H1 (cell line): ENCODE results near the gene TBC1D4. TPM values are rescaled to one million over a fixed set of nuclear protein-coding genes. Genes with fewer than 3 reads are reported as not detected.

Experiments used
- CTCF ChIA-PET: fragments of 300-600 bp; sonication (Branson Sonifier 250); formaldehyde crosslinking; loops from one replicate; lab custom pipeline; 2021; ENCODE audit not compliant: partially characterized antibody; lab: Charles Lee
- POLR2A ChIA-PET: fragments of 300-600 bp; sonication (Branson Sonifier 250); formaldehyde crosslinking; loops from one replicate; lab custom pipeline; 2021; ENCODE audit warnings: inconsistent platforms; ENCODE audit not compliant: partially characterized antibody; lab: Charles Lee
- DNase-seq, 2 experiments: peaks; one replicate each; pipeline versions ENCODE4 v3.0.0 to v3.0.0-alpha.2; 2010 to 2022; ENCODE audit warnings: low spot score in 2 of 2, low read depth in 1 of 2, mixed read lengths in 1 of 2
- FAIRE-seq: peaks from 2 replicates; lab custom pipeline; 2011; peaks lifted over from hg19 to GRCh38; lab: Jason Lieb, UNC
- H2AFZ ChIP-seq: 2 replicates; pipeline ENCODE4 v1.8.1; 2012; ENCODE audit warnings: low read length, inconsistent platforms
- H2AK5ac ChIP-seq: 2 replicates; pipeline ENCODE4 v1.6.1; 2013; ENCODE audit warnings: low read depth, low read length
- H2BK120ac ChIP-seq: replicated peaks from 2 replicates; pipeline ENCODE3; 2013; ENCODE audit warnings: low read depth, low read length, inconsistent platforms
- H2BK12ac ChIP-seq: 2 replicates; pipeline ENCODE4 v1.6.1; 2013; ENCODE audit warnings: low read depth, low read length
- H2BK15ac ChIP-seq: 2 replicates; pipeline ENCODE4 v1.6.1; 2013; ENCODE audit warnings: low read length
- H2BK20ac ChIP-seq: 2 replicates; pipeline ENCODE4 v1.6.1; 2013; ENCODE audit warnings: low read length
- H2BK5ac ChIP-seq: 2 replicates; pipeline ENCODE4 v1.6.1; 2013; ENCODE audit warnings: low read depth, low read length
- H3K14ac ChIP-seq: 2 replicates; pipeline ENCODE4 v1.6.1; 2013; ENCODE audit warnings: inconsistent platforms; ENCODE audit not compliant: insufficient read length
- H3K18ac ChIP-seq: 2 replicates; pipeline ENCODE4 v1.6.1; 2013; ENCODE audit warnings: low read length; ENCODE audit errors: extremely low read depth
- H3K23ac ChIP-seq: 2 replicates; pipeline ENCODE4 v1.6.1; 2013; ENCODE audit warnings: inconsistent platforms; ENCODE audit not compliant: insufficient read length
- H3K23me2 ChIP-seq: 2 replicates; pipeline ENCODE4 v1.6.1; 2013; ENCODE audit warnings: low read depth, low read length
- H3K27ac ChIP-seq: 2 replicates; pipeline ENCODE4 v1.6.1; 2011; ENCODE audit warnings: low read depth, low read length, inconsistent platforms
- H3K27me3 ChIP-seq, 4 experiments: replicated peaks in 1 of 4; 1 replicate in 1 of 4; 2 replicates in 3 of 4; pipeline versions ENCODE4 v1.6.1 to v1.8.1; 2011 to 2013; ENCODE audit warnings: low read length in 3 of 4, mild to moderate bottlenecking in 3 of 4, inconsistent platforms in 2 of 4, mixed read lengths in 2 of 4, moderate library complexity in 1 of 4; ENCODE audit not compliant: control insufficient read depth in 3 of 4, insufficient read depth in 3 of 4; ENCODE audit errors: extremely low read depth in 1 of 4
- H3K36me3 ChIP-seq, 4 experiments: 2 replicates each; pipeline versions ENCODE4 v1.6.1 to v1.8.1; 2011 to 2013; ENCODE audit warnings: mild to moderate bottlenecking in 4 of 4, low read length in 3 of 4, moderate library complexity in 2 of 4, control low read depth in 1 of 4, inconsistent platforms in 1 of 4; ENCODE audit not compliant: insufficient read depth in 4 of 4, control insufficient read depth in 2 of 4
- H3K4ac ChIP-seq: replicated peaks from 2 replicates; pipeline ENCODE3; 2013; ENCODE audit warnings: low read length, low read depth, mixed read lengths, inconsistent platforms; ENCODE audit not compliant: insufficient read length
- H3K4me1 ChIP-seq, 4 experiments: replicated peaks in 1 of 4; 1 replicate in 1 of 4; 2 replicates in 3 of 4; pipeline versions ENCODE4 v1.6.1 to v1.8.1; 2011 to 2013; ENCODE audit warnings: low read length in 3 of 4, inconsistent platforms in 2 of 4, mixed read lengths in 1 of 4; ENCODE audit not compliant: insufficient read depth in 4 of 4, control insufficient read depth in 3 of 4
- H3K4me2 ChIP-seq, 2 experiments: 2 replicates each; pipeline versions ENCODE4 v1.6.1 to v1.8.1; 2011 to 2013; ENCODE audit warnings: low read depth in 2 of 2, low read length in 2 of 2, control low read depth in 1 of 2, inconsistent platforms in 1 of 2, mild to moderate bottlenecking in 1 of 2; ENCODE audit not compliant: insufficient read depth in 1 of 2
- H3K4me3 ChIP-seq, 4 experiments: fragments of 200-600, 300-600 bp in 1 of 4; sonication (generic), shearing (Covaris generic), sonication (Bioruptor Twin) in 1 of 4; 2 replicates each; pipeline versions ENCODE4 v1.5.1 to v1.8.1; 2011 to 2016; ENCODE audit warnings: low read length in 4 of 4, low read depth in 3 of 4, control low read depth in 2 of 4, inconsistent platforms in 2 of 4, mild to moderate bottlenecking in 2 of 4, mixed read lengths in 1 of 4, moderate library complexity in 1 of 4; ENCODE audit not compliant: insufficient read depth in 2 of 4; ENCODE audit errors: extremely low read depth in 1 of 4
- H3K56ac ChIP-seq: replicated peaks from 2 replicates; pipeline ENCODE3; 2013; ENCODE audit warnings: low read depth, mild to moderate bottlenecking, mixed read lengths, low read length, inconsistent platforms; ENCODE audit not compliant: insufficient read length
- H3K79me1 ChIP-seq: 2 replicates; pipeline ENCODE4 v1.6.1; 2013; ENCODE audit warnings: low read depth, low read length, control low read depth
- H3K79me2 ChIP-seq, 2 experiments: 2 replicates each; pipeline versions ENCODE4 v1.6.1 to v1.8.1; 2012 to 2013; ENCODE audit warnings: low read length in 2 of 2, mild to moderate bottlenecking in 2 of 2, inconsistent platforms in 1 of 2; ENCODE audit not compliant: insufficient read depth in 2 of 2, control insufficient read depth in 1 of 2
- H3K9ac ChIP-seq, 4 experiments: replicated peaks in 1 of 4; 1 replicate in 1 of 4; 2 replicates in 3 of 4; pipeline versions ENCODE4 v1.6.1 to v1.8.1; 2011 to 2013; ENCODE audit warnings: low read depth in 3 of 4, low read length in 3 of 4, control low read depth in 2 of 4, mild to moderate bottlenecking in 2 of 4, moderate library complexity in 2 of 4, inconsistent platforms in 1 of 4; ENCODE audit errors: extremely low read depth in 1 of 4
- H3K9me3 ChIP-seq, 2 experiments: 2 replicates each; pipeline versions ENCODE4 v1.6.1 to v1.8.1; 2012 to 2013; ENCODE audit warnings: mild to moderate bottlenecking in 2 of 2, moderate library complexity in 2 of 2, control low read depth in 1 of 2, inconsistent platforms in 1 of 2, low read depth in 1 of 2, low read length in 1 of 2, mixed read lengths in 1 of 2; ENCODE audit not compliant: insufficient read depth in 2 of 2
- H4K20me1 ChIP-seq, 2 experiments: replicated peaks in 1 of 2; 2 replicates each; pipeline versions ENCODE3 to v1.8.1; 2011 to 2013; ENCODE audit warnings: inconsistent platforms in 2 of 2, low read length in 2 of 2, mild to moderate bottlenecking in 1 of 2; ENCODE audit not compliant: insufficient read depth in 2 of 2, control insufficient read depth in 1 of 2
- H4K5ac ChIP-seq: 2 replicates; pipeline ENCODE4 v1.6.1; 2013; ENCODE audit warnings: low read length, low read depth, mixed read lengths, inconsistent platforms; ENCODE audit not compliant: insufficient read length
- H4K8ac ChIP-seq: 2 replicates; pipeline ENCODE4 v1.8.0; 2013; ENCODE audit warnings: mild to moderate bottlenecking, moderate library complexity, low read length, inconsistent platforms; ENCODE audit not compliant: insufficient read depth; ENCODE audit errors: extremely low read depth
- H4K91ac ChIP-seq: replicated peaks from 2 replicates; pipeline ENCODE3; 2013; ENCODE audit warnings: low read length, mixed read lengths, inconsistent platforms; ENCODE audit not compliant: insufficient read length
- CBX5 ChIP-seq: fragments of 300-800, 300-1000 bp; sonication (generic); IDR thresholded peaks from 2 replicates; pipeline ENCODE4 v1.7.1; 2016; ENCODE audit warnings: antibody characterized with exemption, low read length, low read depth
- CEBPB ChIP-seq: IDR thresholded peaks from 2 replicates; pipeline ENCODE4 v1.6.1; 2012; ENCODE audit warnings: low read depth, low read length
- CHD1 ChIP-seq: IDR thresholded peaks from 2 replicates; pipeline ENCODE4 v1.6.1; 2012; ENCODE audit warnings: low read depth, low read length, improper control_type of control experiment
- GABPA ChIP-seq: IDR thresholded peaks from 2 replicates; pipeline ENCODE4 v1.6.1; 2011; ENCODE audit warnings: mild to moderate bottlenecking, low read length, moderate library complexity, borderline replicate concordance; ENCODE audit not compliant: insufficient read depth
- RFX5 ChIP-seq: IDR thresholded peaks from 2 replicates; pipeline ENCODE4 v1.6.1; 2011; ENCODE audit warnings: low read depth, low read length, improper control_type of control experiment, borderline replicate concordance
- RNF2 ChIP-seq: fragments of 200-900, 300-1000 bp; sonication (generic); IDR thresholded peaks from 2 replicates; pipeline ENCODE4 v1.7.1; 2016; ENCODE audit warnings: borderline replicate concordance, low read depth, mild to moderate bottlenecking, antibody characterized with exemption, low read length; ENCODE audit not compliant: poor library complexity, severe bottlenecking; ENCODE audit errors: missing control alignments
- SIX5 ChIP-seq: IDR thresholded peaks from 2 replicates; pipeline ENCODE4 v1.6.1; 2011; ENCODE audit warnings: mild to moderate bottlenecking, low read depth, low read length
- SP4 ChIP-seq: IDR thresholded peaks from 2 replicates; pipeline ENCODE4 v1.6.1; 2012; ENCODE audit warnings: low read length, inconsistent platforms
- SRF ChIP-seq: IDR thresholded peaks from 2 replicates; pipeline ENCODE4 v1.6.1; 2011; ENCODE audit warnings: mild to moderate bottlenecking, low read depth, low read length, moderate library complexity
- SUZ12 ChIP-seq: fragments of 200-600 bp; sonication (generic); IDR thresholded peaks from 2 replicates; pipeline ENCODE4 v1.6.1; 2012; ENCODE audit warnings: mild to moderate bottlenecking, inconsistent platforms, low read length, moderate library complexity, mixed read lengths
- TBP ChIP-seq: IDR thresholded peaks from 2 replicates; pipeline ENCODE4 v1.6.1; 2011; ENCODE audit warnings: low read depth, low read length, improper control_type of control experiment
- ZNF274 ChIP-seq: IDR thresholded peaks from 2 replicates; pipeline ENCODE4 v1.7.0; 2012; ENCODE audit warnings: low read length, borderline replicate concordance; ENCODE audit errors: extremely low read depth
- WGBS, 2 experiments: shearing (Covaris generic) in 1 of 2; methylation state at CpG; one replicate each; pipeline versions ENCODE4 v1.1.6 to v1.1.7; 2013 to 2015; ENCODE audit warnings: low lambda C conversion rate in 2 of 2, mixed read lengths in 2 of 2, inconsistent platforms in 1 of 2, low coverage in 1 of 2, missing lambda C conversion rate in 1 of 2; ENCODE audit not compliant: insufficient replicate concordance in 2 of 2, insufficient coverage in 1 of 2, insufficient read length in 1 of 2; ENCODE audit errors: extremely low coverage in 1 of 2, missing lambda C conversion rate in 1 of 2; 5-methylcytosine and 5-hydroxymethylcytosine counted together
- polyA plus RNA-seq, 7 experiments: library from polyadenylated mRNA; depleted of rRNA in 3 of 7; stranded (reverse) in 5 of 7; unstranded in 2 of 7; fragments of >200 nt in 5 of 7; fragments of 200-250 nt in 2 of 7; gene quantifications; 1 replicate in 5 of 7; 2 replicates in 1 of 7; 4 replicates in 1 of 7; pipeline versions ENCODE4 v1.2.1 to v1.2.3, GENCODE V29; 2011 to 2013; ENCODE audit warnings: missing spikeins in 2 of 7, mixed read lengths in 2 of 7
- total RNA-seq: library from RNA; stranded (reverse); fragmentation: NEBNext Ultra II Directional; extraction: Animal tissue kit (Norgen Biotek cat#: 25700); gene quantifications from 2 replicates; pipeline ENCODE4 v1.2.1, GENCODE V29; 2021

TBC1D4 gene
- total and polyA plus RNA-seq, 2 of the 8 experiments (the other 6 are each of a cell fraction or from before 2014, with no cell fraction given), result 16.7 to 39.0 TPM

- Histone ChIP-seq H2AK5ac (no peak overlapping the region), H3K9me3 (no peaks in the 10 kb centered on the region), H2BK12ac (no peak overlapping the region), H4K8ac (no peak overlapping the region), H4K20me1 (no peaks in the 10 kb centered on the region), H3K4me1 (no peaks in the 10 kb centered on the region), H3K4ac (no peak overlapping the region), H3K27ac (no peak overlapping the region), H3K56ac (no peak overlapping the region), H2AFZ (no peak overlapping the region; the same call in 1 of the 2 replicates), H2BK5ac (no peak overlapping the region; the same call in 1 of the 2 replicates), H3K23ac (no peak overlapping the region), H3K18ac (no peak overlapping the region), H4K5ac (no peak overlapping the region), H3K9ac (no peak overlapping the region), H3K23me2 (no peaks in the 10 kb centered on the region; the same call in 1 of the 2 replicates), H2BK20ac (no peak overlapping the region), H3K79me1 (no peaks in the 10 kb centered on the region), H3K4me3 (no peak overlapping the region), H2BK15ac (no peak overlapping the region), H3K14ac (no peak overlapping the region), H3K36me3 (no peaks in the 10 kb centered on the region), H3K27me3 (no peaks in the 10 kb centered on the region), H4K91ac (no peak overlapping the region), H3K4me2 (no peak overlapping the region), H2BK120ac (no peak overlapping the region), H3K79me2 (no peaks in the 10 kb centered on the region)
- ChIA-PET POLR2A (interaction anchor here (1.2 kb wide), 1 partner anchor 29 kb away, joined by 4 read pairs; no protein-coding TSS in a partner anchor), CTCF (interaction anchor here (0.6 to 1.6 kb wide), 3 partner anchors 8 to 27 kb away, joined by 4 read pairs; no protein-coding TSS in a partner anchor)
- DNase-seq (no peak), FAIRE-seq (no peak)
- WGBS, 2 experiments, result 92% methylated on average over 10 of the region's 10 CpGs; no CpG with 5 or more reads in 1 of the 2 experiments
- TF ChIP-seq RFX5 (no peak), SP4 (no peak), GABPA (no peak), SRF (no peak), TBP (no peak), SIX5 (no peak), SUZ12 (no peak), CEBPB (no peak), ZNF274 (no peak), CHD1 (no peak), CBX5 (no peak), RNF2 (no peak)
Measured at GRCh38 chr13:75507027-75508001, 25.3 kb upstream of the TBC1D4 start.
